ENCODE measurements around the gene MUC5AC. TPM values are rescaled to one million over a fixed set of nuclear protein-coding genes. Genes with fewer than 3 reads are reported as not detected.
"Not testable (repeated sequence)": the region's sequence is repeated elsewhere in the genome, so short reads cannot be mapped to it uniquely, and the experiment has no call there.

The MUC5AC gene
- total and polyA plus RNA-seq, 5 donors, result not detected

DNA sequence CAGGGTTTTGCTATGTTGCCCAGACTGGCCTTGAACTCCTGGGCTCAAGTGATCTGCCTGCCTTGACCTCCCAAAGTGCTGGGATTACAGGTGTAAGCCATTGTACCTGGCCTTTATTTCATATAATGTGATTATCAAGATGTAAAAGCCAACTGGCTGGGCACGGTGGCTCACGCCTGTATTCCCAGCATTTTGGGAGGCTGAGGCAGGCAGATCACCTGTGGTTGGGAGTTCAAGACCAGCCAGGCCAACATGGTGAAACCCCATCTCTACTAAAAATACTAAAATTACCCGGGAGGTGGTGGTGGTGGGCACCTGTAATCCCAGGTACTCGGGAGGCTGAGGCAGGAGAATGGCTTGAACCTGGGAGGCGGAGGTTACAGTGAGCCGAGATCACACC lies 42.5 kb upstream of the MUC5AC start:
- H3K4me3 ChIP-seq (ENCODE audit: low read length); H3K27me3 ChIP-seq (ENCODE audit: control insufficient read depth, insufficient read depth); H3K9me3 ChIP-seq (ENCODE audit: control insufficient read depth, low read length); H3K27ac ChIP-seq (ENCODE audit: low read length); H3K4me1 ChIP-seq (ENCODE audit: control insufficient read depth, insufficient read depth, low read length); ATAC-seq; intact Hi-C loops (cut with DNase I): not testable (repeated sequence)
- WGBS, result 88% methylated on average over 6 of the region's 6 CpGs
- peak in 1 of 3 donors; percentile 2 for DNase-seq

GRCh38 chr11:1116104-1116503 lies 41.6 kb upstream of the MUC5AC start:
- WGBS, result 87% methylated on average over 12 of the region's 12 CpGs
- intact Hi-C loops (cut with DNase I), result no loop called here
- H3K4me1 ChIP-seq (ENCODE audit: control insufficient read depth, insufficient read depth, low read length), result no peaks in the 10 kb centered on the region
- DNase-seq (peak in 2 of 3 donors; percentile 2 to 10), ATAC-seq (no peak)
- H3K27me3 ChIP-seq (ENCODE audit: control insufficient read depth, insufficient read depth), result no peaks in the 10 kb centered on the region
- H3K4me3 ChIP-seq (ENCODE audit: low read length), result no peak overlapping the region
- H3K27ac ChIP-seq (ENCODE audit: low read length), result no peak overlapping the region
- H3K9me3 ChIP-seq (ENCODE audit: control insufficient read depth, low read length), result no peaks in the 10 kb centered on the region

- DNase-seq, result peak in 1 of 3 donors; percentile 24
- intact Hi-C loops (cut with DNase I), result no loop called here
- Histone ChIP-seq H3K27ac (ENCODE audit: low read length) (no peak overlapping the region), H3K4me3 (ENCODE audit: low read length) (no peak overlapping the region), H3K27me3 (ENCODE audit: control insufficient read depth, insufficient read depth) (no peaks in the 10 kb centered on the region), H3K9me3 (ENCODE audit: control insufficient read depth, low read length) (no peaks in the 10 kb centered on the region), H3K4me1 (ENCODE audit: control insufficient read depth, insufficient read depth, low read length) (no peaks in the 10 kb centered on the region)
- no peak for ATAC-seq
- 65% methylated on average over 23 of the region's 23 CpGs for WGBS
Measured at GRCh38 chr11:1116666-1117390, 40.9 kb upstream of the MUC5AC start.

DNA sequence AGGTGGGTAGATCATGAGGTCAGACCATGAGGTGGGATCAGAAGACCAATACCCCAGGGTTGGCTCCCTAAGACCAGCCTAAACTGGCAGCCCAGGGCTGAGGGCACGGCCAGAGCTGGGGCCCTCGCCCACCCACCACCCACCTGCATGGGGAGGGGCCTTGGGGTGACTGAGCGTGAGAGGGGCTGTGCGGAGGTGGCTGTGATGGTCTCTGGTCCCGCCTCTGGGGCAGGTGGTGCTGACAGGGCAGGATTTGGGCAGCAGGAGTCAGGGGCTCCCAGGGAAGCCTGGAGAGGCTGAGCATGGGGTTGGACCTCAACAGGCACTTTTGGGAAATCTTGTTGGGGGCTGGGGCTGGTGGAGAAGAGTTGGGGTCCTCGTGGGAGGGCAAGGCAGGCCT lies 39.8 kb upstream of the MUC5AC start:
- Histone ChIP-seq H3K9me3 (ENCODE audit: control insufficient read depth, low read length) (no peaks in the 10 kb centered on the region), H3K27ac (ENCODE audit: low read length) (no peak overlapping the region), H3K4me1 (ENCODE audit: control insufficient read depth, insufficient read depth, low read length) (no peaks in the 10 kb centered on the region), H3K27me3 (ENCODE audit: control insufficient read depth, insufficient read depth) (no peaks in the 10 kb centered on the region), H3K4me3 (ENCODE audit: low read length) (no peak overlapping the region)
- intact Hi-C loops (cut with DNase I), result no loop called here
- ATAC-seq (no peak), DNase-seq (no peak)
- WGBS, result 74% methylated on average over 6 of the region's 6 CpGs

GRCh38 chr11:1118755-1119603 lies 38.8 kb upstream of the MUC5AC start:
- no peak overlapping the region for H3K27ac ChIP-seq (ENCODE audit: low read length)

DNA sequence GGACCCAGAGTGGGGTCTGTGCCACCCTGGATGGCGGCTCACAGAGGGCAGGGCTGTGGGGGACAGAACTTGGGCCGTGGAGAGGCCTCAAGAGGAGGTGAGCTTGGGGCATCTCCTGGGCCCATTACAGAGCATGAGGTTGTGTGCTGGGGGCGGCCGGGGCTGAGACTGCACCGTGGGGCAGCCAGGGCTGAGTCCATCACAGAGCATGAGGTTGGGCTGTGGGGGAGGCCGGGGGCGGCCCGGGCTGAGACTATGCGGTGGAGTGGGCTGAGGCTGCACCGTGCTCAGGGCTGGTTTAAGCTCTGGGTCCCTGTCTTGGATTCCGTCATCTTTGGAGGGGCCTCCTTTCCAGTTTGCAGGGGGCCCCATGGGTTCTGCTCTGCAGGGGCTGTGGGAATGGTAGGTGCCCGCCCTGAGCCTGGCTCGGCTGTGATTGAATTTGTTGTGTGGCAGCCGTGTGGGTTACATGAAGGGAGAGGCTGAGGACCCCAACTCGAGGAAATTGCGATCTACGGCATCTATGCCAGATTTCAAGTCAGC lies 38.1 kb upstream of the MUC5AC start:
- intact Hi-C loops (cut with DNase I), result no loop called here
- Histone ChIP-seq H3K4me3 (ENCODE audit: low read length) (no peak overlapping the region), H3K27me3 (ENCODE audit: control insufficient read depth, insufficient read depth) (no peaks in the 10 kb centered on the region), H3K27ac (ENCODE audit: low read length) (no peak overlapping the region), H3K9me3 (ENCODE audit: control insufficient read depth, low read length) (no peaks in the 10 kb centered on the region), H3K4me1 (ENCODE audit: control insufficient read depth, insufficient read depth, low read length) (no peaks in the 10 kb centered on the region)
- peak in 2 of 3 donors; percentile 8 to 54 for DNase-seq
- peak in 1 of 2 donors; percentile 19 for ATAC-seq
- 80% methylated on average over 17 of the region's 17 CpGs for WGBS

More at GRCh38 chr11:1118755-1119603, 38.8 kb upstream of the MUC5AC start:
- DNase-seq (peak in 1 of 3 donors; percentile 29), ATAC-seq (no peak)
- intact Hi-C loops (cut with DNase I), result no loop called here
- Histone ChIP-seq H3K9me3 (ENCODE audit: control insufficient read depth, low read length) (no peaks in the 10 kb centered on the region), H3K27me3 (ENCODE audit: control insufficient read depth, insufficient read depth) (no peaks in the 10 kb centered on the region), H3K4me1 (ENCODE audit: control insufficient read depth, insufficient read depth, low read length) (no peaks in the 10 kb centered on the region), H3K4me3 (ENCODE audit: low read length) (no peak overlapping the region)
- 72% methylated on average over 22 of the region's 22 CpGs for WGBS

DNA sequence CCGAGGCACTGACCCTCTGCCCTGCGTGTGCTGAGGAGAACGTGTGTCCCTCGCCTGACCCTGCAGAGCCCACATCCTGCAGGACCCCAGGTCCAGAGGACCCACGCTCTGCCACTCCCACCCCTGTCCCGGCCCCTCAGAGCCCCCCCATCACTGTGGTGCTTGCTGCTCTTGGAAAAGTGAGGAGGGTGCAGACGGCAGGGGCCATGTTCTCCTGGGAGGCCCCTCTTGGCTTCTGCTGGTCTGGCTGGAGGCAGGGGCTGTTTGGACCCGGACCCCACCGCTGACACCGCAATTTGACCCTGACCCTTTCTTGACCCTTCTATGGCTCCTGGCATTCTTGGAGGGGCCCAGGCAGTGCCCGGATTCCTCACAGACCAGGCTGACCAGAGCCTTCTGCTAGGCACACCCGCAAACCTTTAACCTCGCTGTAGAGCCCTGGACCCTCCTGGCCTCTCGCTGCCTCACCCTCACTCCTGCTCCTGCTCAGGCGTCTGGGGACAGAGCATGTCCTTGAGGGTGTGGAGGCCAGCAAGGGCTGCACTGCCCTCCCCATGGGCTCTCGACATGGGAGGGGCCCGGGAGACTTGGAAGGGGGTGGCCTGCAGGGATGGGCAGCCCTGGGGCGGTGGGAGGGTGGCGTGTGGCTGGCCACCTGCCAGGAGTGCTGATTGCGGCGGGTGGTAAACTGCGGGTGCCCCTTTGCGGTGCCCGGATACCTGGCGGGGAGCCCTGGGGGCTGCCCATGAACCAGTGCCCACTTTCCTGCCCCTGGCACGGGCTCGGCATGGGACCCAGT lies 37.0 kb upstream of the MUC5AC start:
- Histone ChIP-seq H3K9me3 (ENCODE audit: control insufficient read depth, low read length) (no peaks in the 10 kb centered on the region), H3K4me1 (ENCODE audit: control insufficient read depth, insufficient read depth, low read length) (no peaks in the 10 kb centered on the region), H3K4me3 (ENCODE audit: low read length) (no peak overlapping the region), H3K27me3 (ENCODE audit: control insufficient read depth, insufficient read depth) (no peaks in the 10 kb centered on the region), H3K27ac (ENCODE audit: low read length) (no peak overlapping the region)
- ATAC-seq, result no peak
- intact Hi-C loops (cut with DNase I), result no loop called here
- WGBS, result 78% methylated on average over 27 of the region's 27 CpGs
- DNase-seq, result peak in 2 of 3 donors; percentile 40 to 56

DNA sequence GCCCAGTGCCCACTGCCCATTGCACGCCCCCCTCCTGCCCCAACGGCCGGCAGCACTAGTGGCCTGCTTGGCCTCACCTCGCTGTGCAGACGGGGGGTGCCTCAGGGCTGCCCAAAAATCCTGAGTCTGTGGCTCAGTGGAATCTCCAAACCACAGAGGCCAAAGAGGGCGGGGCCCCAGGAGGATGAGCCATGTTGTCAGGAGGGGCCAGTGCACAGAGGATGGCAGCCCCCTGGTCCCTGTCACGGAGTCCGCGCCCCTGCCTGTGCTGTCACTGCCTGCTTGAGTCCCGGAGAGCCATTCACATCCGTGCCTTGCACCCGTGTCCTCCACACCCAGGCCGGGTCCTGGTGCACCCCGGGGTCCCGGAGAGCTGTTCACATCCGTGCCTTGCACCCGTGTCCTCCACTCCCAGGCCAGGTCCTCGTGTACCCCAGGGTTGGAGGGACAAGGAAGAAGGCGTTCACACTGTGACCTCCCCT lies 36.4 kb upstream of the MUC5AC start:
- Histone ChIP-seq H3K9me3 (ENCODE audit: control insufficient read depth, low read length) (no peaks in the 10 kb centered on the region), H3K27ac (ENCODE audit: low read length) (no peak overlapping the region), H3K4me1 (ENCODE audit: control insufficient read depth, insufficient read depth, low read length) (no peaks in the 10 kb centered on the region), H3K4me3 (ENCODE audit: low read length) (no peak overlapping the region), H3K27me3 (ENCODE audit: control insufficient read depth, insufficient read depth) (no peaks in the 10 kb centered on the region)
- DNase-seq (peak in 1 of 3 donors; percentile 36), ATAC-seq (peak in 1 of 2 donors; percentile 10)
- WGBS, result 88% methylated on average over 19 of the region's 19 CpGs
- intact Hi-C loops (cut with DNase I), result no loop called here

GRCh38 chr11:1121813-1122663 lies 35.7 kb upstream of the MUC5AC start:
- Histone ChIP-seq H3K27ac (ENCODE audit: low read length) (no peak overlapping the region), H3K4me1 (ENCODE audit: control insufficient read depth, insufficient read depth, low read length) (no peaks in the 10 kb centered on the region), H3K27me3 (ENCODE audit: control insufficient read depth, insufficient read depth) (no peaks in the 10 kb centered on the region), H3K9me3 (ENCODE audit: control insufficient read depth, low read length) (no peaks in the 10 kb centered on the region), H3K4me3 (ENCODE audit: low read length) (no peak overlapping the region)
- WGBS, result 66% methylated on average over 28 of the region's 28 CpGs
- DNase-seq, result peak in 2 of 3 donors; percentile 33 to 38
- intact Hi-C loops (cut with DNase I), result no loop called here
- peak in 1 of 2 donors; percentile 30 for ATAC-seq

DNA sequence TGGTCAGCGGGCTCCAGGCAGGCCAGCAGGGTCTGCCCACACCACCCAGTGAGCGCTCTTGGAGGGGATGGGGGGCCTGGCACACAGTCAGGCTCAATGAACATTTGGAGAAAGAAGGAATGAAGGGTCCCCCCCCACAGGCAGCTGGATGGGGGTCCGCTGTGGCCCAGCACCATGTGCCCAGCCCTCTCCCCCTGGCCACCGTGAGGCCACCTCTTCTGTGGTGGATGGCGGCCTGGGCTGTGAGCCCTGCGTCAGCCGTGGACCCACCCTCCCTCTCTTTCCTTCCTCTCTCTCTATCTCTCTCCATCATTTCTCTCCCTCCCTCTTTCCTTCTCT lies 35.1 kb upstream of the MUC5AC start:
- H3K9me3 ChIP-seq (ENCODE audit: control insufficient read depth, low read length), result no peaks in the 10 kb centered on the region

More for the DNA sequence above, 35.1 kb upstream of the MUC5AC start:
- no peak overlapping the region for H3K4me3 ChIP-seq (ENCODE audit: low read length)
- H3K4me1 ChIP-seq (ENCODE audit: control insufficient read depth, insufficient read depth, low read length), result no peaks in the 10 kb centered on the region
- DNase-seq (peak in 1 of 3 donors; percentile 29), ATAC-seq (no peak)
- H3K27ac ChIP-seq (ENCODE audit: low read length), result no peak overlapping the region
- WGBS, result 74% methylated on average over 7 of the region's 7 CpGs
- intact Hi-C loops (cut with DNase I), result no loop called here
- no peaks in the 10 kb centered on the region for H3K27me3 ChIP-seq (ENCODE audit: control insufficient read depth, insufficient read depth)
